HepG2 (cell line): ENCODE results near the gene COPE. TPM values are rescaled to one million over a fixed set of nuclear protein-coding genes. Genes with fewer than 3 reads are reported as not detected.

Experiments used
- ATF5 ChIP-seq: sonication (generic); formaldehyde crosslinking; IDR thresholded peaks from 2 replicates; pipeline ENCODE4 v1.4.0; 2020; ENCODE audit warnings: mild to moderate bottlenecking, low read depth, missing genetic modification reagents
- ELK4 ChIP-seq: sonication (generic); formaldehyde crosslinking; IDR thresholded peaks from 2 replicates; pipeline ENCODE4 v1.9.0; 2021; ENCODE audit warnings: missing genetic modification reagents, borderline replicate concordance
- ETV6 ChIP-seq: sonication (generic); formaldehyde crosslinking; conservative IDR thresholded peaks from 2 replicates; pipeline ENCODE4 v1.4.0; 2020; ENCODE audit warnings: missing genetic modification reagents
- SALL2 ChIP-seq: sonication (generic); formaldehyde crosslinking; IDR thresholded peaks from 2 replicates; pipeline ENCODE4 v1.8.1; 2023; ENCODE audit warnings: mild to moderate bottlenecking, missing genetic modification reagents, inconsistent platforms
- TEF ChIP-seq: sonication (generic); formaldehyde crosslinking; IDR thresholded peaks from 2 replicates; pipeline ENCODE4 v1.5.0; 2020; ENCODE audit warnings: missing genetic modification reagents
- ZBTB1 ChIP-seq: sonication (generic); formaldehyde crosslinking; IDR thresholded peaks from 2 replicates; pipeline ENCODE4 v1.4.0; 2020; ENCODE audit warnings: missing genetic modification reagents, borderline replicate concordance
- ZNF318 ChIP-seq: sonication (generic); formaldehyde crosslinking; IDR thresholded peaks from 2 replicates; pipeline ENCODE4 v1.4.0; 2020; ENCODE audit warnings: mild to moderate bottlenecking, missing genetic modification reagents
- polyA plus RNA-seq, 8 experiments: library from polyadenylated mRNA; depleted of rRNA in 3 of 8; stranded (reverse) in 7 of 8; unstranded in 1 of 8; fragments of >200 nt; fragmentation: Illumina TruSeq in 4 of 8; extraction: Trizol in 4 of 8; gene quantifications; 2 replicates each; pipeline versions ENCODE4 v1.2.1 to v1.2.3, GENCODE V29; 2011 to 2016; ENCODE audit warnings: low read depth in 4 of 8, missing spikeins in 1 of 8, mixed read lengths in 1 of 8; ENCODE audit not compliant: insufficient read depth in 1 of 8
- total RNA-seq, 5 experiments: library from RNA; depleted of rRNA; stranded (reverse); fragments of >200 nt; fragmentation: Illumina TruSeq; extraction: Trizol; gene quantifications; 2 replicates each; pipeline ENCODE4 v1.2.3, GENCODE V29; 2016; ENCODE audit warnings: low read depth in 1 of 5

Gene COPE
- total and polyA plus RNA-seq, 2 of the 13 experiments (the other 11 are each of a cell fraction or from before 2014, with no cell fraction given), result 189 to 205 TPM

GRCh38 chr19:18946918-18947317 is 27.7 kb upstream of the COPE start (continued):
- TF ChIP-seq ZNF318 (no peak), ATF5 (CRISPR knock-in tag) (no peak), ETV6 (CRISPR knock-in tag) (no peak), SALL2 (CRISPR knock-in tag) (no peak), ELK4 (CRISPR knock-in tag) (no peak), TEF (CRISPR knock-in tag) (no peak), ZBTB1 (no peak)
